ENCODE results near the gene RBM8A.
A peak's percentile ranks its signal among the peaks of the same experiment; 100 is the strongest.

RBM8A gene

GRCh38 chr1:145956781-145957442, 29.6 kb upstream of the RBM8A start:
- peak overlapping the region; percentile 84 for H3K4me3 ChIP-seq (ENCODE audit: low read depth, low read length)
- no peak for TF ChIP-seq CTCF (conservative IDR thresholded peaks at IDR 0.05; ENCODE audit: low read depth, low read length)
- DNase-seq (ENCODE audit: low read depth), result peak; percentile 33

DNA sequence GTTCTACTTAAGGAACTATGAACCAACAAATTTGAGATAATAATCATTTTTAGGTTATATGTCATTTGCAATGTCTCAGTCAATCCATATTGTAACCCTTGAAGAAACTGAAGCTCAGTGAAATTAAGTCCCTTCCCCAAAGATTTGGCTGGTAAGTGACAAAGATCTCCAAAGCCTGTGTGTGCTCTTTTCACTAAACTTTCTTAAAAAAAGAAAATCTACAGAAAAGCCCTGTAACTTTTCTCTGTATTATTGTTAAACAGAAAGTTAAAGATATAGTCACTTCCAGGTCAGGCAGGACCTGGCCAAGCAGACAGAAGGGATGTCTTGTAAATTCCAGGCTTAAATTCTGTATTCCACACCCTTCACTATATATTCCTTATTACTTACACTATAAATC, 29.1 kb upstream of the RBM8A start:
- TF ChIP-seq CTCF (conservative IDR thresholded peaks at IDR 0.05; ENCODE audit: low read depth, low read length), result no peak
- H3K4me3 ChIP-seq (ENCODE audit: low read depth, low read length), result peak overlapping the region; percentile 84
- no peak for DNase-seq (ENCODE audit: low read depth)

GRCh38 chr1:145955436-145955835, 28.2 kb upstream of the RBM8A start:
- no peak for DNase-seq (ENCODE audit: low read depth)
- no peak for TF ChIP-seq CTCF (conservative IDR thresholded peaks at IDR 0.05; ENCODE audit: low read depth, low read length)
- no peak overlapping the region for H3K4me3 ChIP-seq (ENCODE audit: low read depth, low read length)

DNA sequence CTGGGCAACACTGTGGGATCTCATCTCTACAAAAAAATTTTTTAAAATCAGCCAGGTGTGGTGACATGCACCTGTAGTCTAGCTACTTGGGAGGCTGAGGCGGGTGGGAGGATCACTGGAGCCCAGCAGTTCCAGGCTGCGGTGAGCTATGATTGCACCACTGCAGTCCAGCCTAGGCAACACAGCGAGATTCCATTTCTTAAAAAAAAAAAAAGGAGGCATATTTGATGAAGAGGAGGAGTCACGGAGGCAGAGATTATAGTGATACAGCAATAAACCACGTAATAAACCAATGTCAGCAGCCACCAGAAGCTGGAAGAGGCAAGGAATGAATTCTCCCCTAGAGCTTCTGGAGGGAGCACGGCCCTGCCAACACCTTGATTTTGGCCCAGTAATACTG, 26.6 kb upstream of the RBM8A start:
- no peak for DNase-seq (ENCODE audit: low read depth)
- no peak overlapping the region for H3K4me3 ChIP-seq (ENCODE audit: low read depth, low read length)

DNA sequence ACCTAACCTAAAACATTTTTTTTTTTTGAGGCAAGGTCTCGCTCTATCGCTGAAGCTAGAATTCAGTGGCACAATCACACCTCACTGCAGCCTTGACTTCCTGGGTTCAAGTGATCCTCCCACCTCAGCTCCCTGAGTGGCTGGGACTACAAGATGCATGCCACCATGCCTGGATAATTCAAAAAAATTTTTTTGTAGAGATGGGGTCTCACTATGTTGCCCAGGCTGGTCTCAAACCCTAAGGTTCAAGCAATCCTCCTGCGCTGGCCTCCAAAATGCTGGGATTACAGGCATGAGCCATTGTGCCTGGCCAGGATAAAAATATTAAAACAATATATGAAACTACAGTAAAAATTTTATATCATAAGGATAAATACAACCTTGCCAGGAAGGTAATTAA, 25.6 kb upstream of the RBM8A start:
- DNase-seq (ENCODE audit: low read depth), result no peak
- TF ChIP-seq CTCF (conservative IDR thresholded peaks at IDR 0.05; ENCODE audit: low read depth, low read length), result no peak

More for the DNA sequence above, 26.6 kb upstream of the RBM8A start:
- TF ChIP-seq CTCF (conservative IDR thresholded peaks at IDR 0.05; ENCODE audit: low read depth, low read length), result no peak

DNA sequence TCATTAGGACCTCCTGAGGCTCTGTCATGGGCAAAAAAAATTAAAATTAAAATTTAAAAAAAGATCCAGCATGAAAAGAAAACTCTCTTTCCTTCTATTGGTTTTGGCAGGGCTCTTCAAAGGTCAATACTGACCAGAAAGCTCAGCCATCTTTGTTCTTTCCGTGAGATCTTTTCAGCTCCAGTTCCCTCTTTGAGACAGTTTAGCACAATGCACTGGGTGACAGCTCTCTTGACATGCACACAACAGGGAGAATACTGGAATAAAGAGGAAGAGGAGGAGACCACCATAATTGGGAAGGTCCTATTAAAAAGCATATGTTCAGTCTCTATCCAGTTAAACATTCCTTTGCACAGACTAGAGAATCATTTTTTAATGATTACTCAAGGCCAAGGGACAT, 24.2 kb upstream of the RBM8A start:
- no peak overlapping the region for H3K4me3 ChIP-seq (ENCODE audit: low read depth, low read length)
- TF ChIP-seq CTCF (conservative IDR thresholded peaks at IDR 0.05; ENCODE audit: low read depth, low read length), result no peak
- no peak for DNase-seq (ENCODE audit: low read depth)

More for the DNA sequence above, 25.6 kb upstream of the RBM8A start:
- no peak overlapping the region for H3K4me3 ChIP-seq (ENCODE audit: low read depth, low read length)

- peak; percentile 42 for DNase-seq (ENCODE audit: low read depth)
- TF ChIP-seq CTCF (conservative IDR thresholded peaks at IDR 0.05; ENCODE audit: low read depth, low read length), result no peak
- H3K4me3 ChIP-seq (ENCODE audit: low read depth, low read length), result no peak overlapping the region
Measured at GRCh38 chr1:145949219-145949618, 21.9 kb upstream of the RBM8A start.

All from choroid plexus epithelial cell (primary cell).